ENCODE measurements around the gene GBP3. TPM values are rescaled to one million over a fixed set of nuclear protein-coding genes. Genes with fewer than 3 reads are reported as not detected.

The GBP3 gene
- total RNA-seq, 1 experiment from 2014 or later: 1.2 TPM

- H3K79me2 ChIP-seq (ENCODE audit: insufficient read depth, low read length): no peaks in the 10 kb centered on the region
- H3K36me3 ChIP-seq (ENCODE audit: control insufficient read depth in 1 of 2, insufficient read depth in 2 of 2, low read length in 2 of 2): no peaks in the 10 kb centered on the region
- H3K4me2 ChIP-seq (ENCODE audit: low read length): no peak overlapping the region
- BruUV-seq (replicated peaks): no TSS peak
- H3K27ac ChIP-seq (ENCODE audit: low read depth, low read length): no peak overlapping the region
- DNase-seq (ENCODE audit: low read depth, low spot score) (no peak), ATAC-seq (no peak)
- H3K4me3 ChIP-seq (replicated peaks in 1 of 2; ENCODE audit: low read depth in 1 of 2, low read length in 2 of 2): no peak overlapping the region
- ChIA-PET POLR2A (no interaction called here), RAD21 (ENCODE audit: low non-redundant PET in 1 of 2, low total read pairs in 2 of 2, uncharacterized antibody in 2 of 2, unreplicated experiment in 2 of 2) (no interaction called here), CTCF (no interaction called here)
- H4K20me1 ChIP-seq (ENCODE audit: insufficient read depth): no peaks in the 10 kb centered on the region
- H3K9ac ChIP-seq (ENCODE audit: low read length): no peak overlapping the region
- no peak overlapping the region for H2AFZ ChIP-seq (ENCODE audit: low read depth, low read length, poor library complexity, severe bottlenecking)
- TF ChIP-seq SP1 (IDR thresholded peaks at IDR 0.05; ENCODE audit: low read depth) (no peak), RAD21 (IDR thresholded peaks at IDR 0.05; ENCODE audit: low read depth) (no peak), FOSL1 (IDR thresholded peaks at IDR 0.05; ENCODE audit: low read depth) (no peak), ATF3 (IDR thresholded peaks at IDR 0.05) (no peak), SIN3A (IDR thresholded peaks at IDR 0.05; ENCODE audit: low read depth) (no peak), POLR2A (IDR thresholded peaks at IDR 0.05; ENCODE audit: borderline replicate concordance, extremely low read depth, insufficient read depth, insufficient read length) (no peak), YY1 (IDR thresholded peaks at IDR 0.05; ENCODE audit: extremely low read depth, insufficient replicate concordance, low read depth, low read length) (no peak), EZH2 (IDR thresholded peaks at IDR 0.05) (no peak), POLR2AphosphoS5 (IDR thresholded peaks at IDR 0.05; ENCODE audit: low read depth, low read length) (no peak)
- no peaks in the 10 kb centered on the region for H3K9me2 ChIP-seq (ENCODE audit: insufficient read depth)
- no peaks in the 10 kb centered on the region for H3K4me1 ChIP-seq (ENCODE audit: control insufficient read depth in 1 of 2, insufficient read depth in 2 of 2, low read length in 2 of 2)
- H3K27me3 ChIP-seq (ENCODE audit: insufficient read depth, low read length): no peaks in the 10 kb centered on the region
- intact Hi-C loops (cut with micrococcal nuclease): no loop called here
- no peaks in the 10 kb centered on the region for H3K9me3 ChIP-seq (ENCODE audit: control insufficient read depth in 1 of 2, insufficient read depth in 1 of 2, low read depth in 1 of 2, low read length in 2 of 2)
These were observed 29.3 kb upstream of the GBP3 start for GRCh38 chr1:89051955-89052312.

GRCh38 chr1:89051300-89051954 is 28.8 kb upstream of the GBP3 start:
- ATAC-seq: no peak
- no peaks in the 10 kb centered on the region for H3K27me3 ChIP-seq (ENCODE audit: insufficient read depth, low read length)
- CTCF ChIA-PET: no interaction called here
- TF ChIP-seq EZH2 (IDR thresholded peaks at IDR 0.05): no peak
- TF ChIP-seq SRF (IDR thresholded peaks at IDR 0.05; ENCODE audit: low read depth): no peak
- TF ChIP-seq ZNF274 (IDR thresholded peaks at IDR 0.05; ENCODE audit: low read depth, low read length): no peak
- no peak for TF ChIP-seq CTCF (IDR thresholded peaks at IDR 0.05 in 2 of 3, conservative IDR thresholded peaks at IDR 0.05 in 1 of 3; ENCODE audit: borderline replicate concordance in 1 of 3, insufficient read depth in 1 of 3, low read depth in 2 of 3, low read length in 2 of 3)
- TF ChIP-seq ZFX (IDR thresholded peaks at IDR 0.05): no peak
- TF ChIP-seq ZBTB33 (IDR thresholded peaks at IDR 0.05; ENCODE audit: extremely low read depth, insufficient replicate concordance, low read length): no peak
- no peak for TF ChIP-seq FOSL1 (IDR thresholded peaks at IDR 0.05; ENCODE audit: low read depth)
- no peak for TF ChIP-seq ELF1 (IDR thresholded peaks at IDR 0.05; ENCODE audit: borderline replicate concordance, low read depth)
- TF ChIP-seq MAX (IDR thresholded peaks at IDR 0.05): no peak
- TF ChIP-seq RAD21 (IDR thresholded peaks at IDR 0.05; ENCODE audit: low read depth): no peak
- no peak for TF ChIP-seq EZH2phosphoT487 (IDR thresholded peaks at IDR 0.05; ENCODE audit: borderline replicate concordance)
- no peak for TF ChIP-seq CEBPB (IDR thresholded peaks at IDR 0.05; ENCODE audit: low read depth)
- no peak for TF ChIP-seq SP1 (IDR thresholded peaks at IDR 0.05; ENCODE audit: low read depth)

More at GRCh38 chr1:89051300-89051954, 28.8 kb upstream of the GBP3 start:
- BruUV-seq (replicated peaks): no TSS peak
- intact Hi-C loops (cut with micrococcal nuclease): no loop called here
- Histone ChIP-seq H3K9me2 (ENCODE audit: insufficient read depth) (no peaks in the 10 kb centered on the region), H3K79me2 (ENCODE audit: insufficient read depth, low read length) (no peaks in the 10 kb centered on the region), H3K27ac (ENCODE audit: low read depth, low read length) (no peak overlapping the region), H3K4me3 (replicated peaks in 1 of 2; ENCODE audit: low read depth in 1 of 2, low read length in 2 of 2) (no peak overlapping the region), H3K9ac (ENCODE audit: low read length) (no peak overlapping the region), H3K9me3 (ENCODE audit: control insufficient read depth in 1 of 2, insufficient read depth in 1 of 2, low read depth in 1 of 2, low read length in 2 of 2) (no peaks in the 10 kb centered on the region), H3K36me3 (ENCODE audit: control insufficient read depth in 1 of 2, insufficient read depth in 2 of 2, low read length in 2 of 2) (no peaks in the 10 kb centered on the region), H3K4me1 (ENCODE audit: control insufficient read depth in 1 of 2, insufficient read depth in 2 of 2, low read length in 2 of 2) (no peaks in the 10 kb centered on the region), H2AFZ (ENCODE audit: low read depth, low read length, poor library complexity, severe bottlenecking) (no peak overlapping the region), H4K20me1 (ENCODE audit: insufficient read depth) (no peaks in the 10 kb centered on the region), H3K4me2 (ENCODE audit: low read length) (no peak overlapping the region)
- DNase-seq (ENCODE audit: low read depth, low spot score): no peak
- POLR2A ChIA-PET: no interaction called here
- RAD21 ChIA-PET (ENCODE audit: low non-redundant PET in 1 of 2, low total read pairs in 2 of 2, uncharacterized antibody in 2 of 2, unreplicated experiment in 2 of 2): no interaction called here

Data from HCT116 (cell line).